Measurements from ENCODE around the gene CAMK1D. TPM values are rescaled to one million over a fixed set of nuclear protein-coding genes. Genes with fewer than 3 reads are reported as not detected.

The CAMK1D gene
- total RNA-seq, 2 experiments from 2014 or later = 28.8 to 35.3 TPM

DNA sequence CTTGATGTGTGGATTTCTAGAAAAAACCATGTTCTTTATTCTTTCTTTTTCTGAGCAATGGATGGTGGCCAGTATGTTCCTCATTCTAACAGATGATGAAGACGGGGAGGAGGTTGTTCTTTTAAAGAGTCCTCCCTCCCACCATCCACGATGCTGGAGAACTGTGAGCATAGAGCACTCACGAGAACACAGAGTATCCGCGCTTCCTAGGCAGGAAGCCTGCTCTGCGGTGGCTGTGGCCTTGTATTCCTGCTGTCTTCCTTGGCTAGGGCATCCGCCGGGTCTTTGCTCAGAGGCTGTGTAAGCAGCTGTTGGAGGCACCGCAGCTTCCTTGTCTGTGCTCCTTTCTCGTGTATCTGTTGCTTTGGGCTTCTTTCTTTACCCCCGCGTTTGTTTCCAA, 437.9 kb downstream of the CAMK1D start:
- peaks cover 47% of the 10 kb centered on the region for H3K36me3 Mint-ChIP-seq (ENCODE audit: low read depth)
- no peaks in the 10 kb centered on the region for H3K27me3 Mint-ChIP-seq
- no peaks in the 10 kb centered on the region for H3K4me1 Mint-ChIP-seq (ENCODE audit: low read depth)

DNA sequence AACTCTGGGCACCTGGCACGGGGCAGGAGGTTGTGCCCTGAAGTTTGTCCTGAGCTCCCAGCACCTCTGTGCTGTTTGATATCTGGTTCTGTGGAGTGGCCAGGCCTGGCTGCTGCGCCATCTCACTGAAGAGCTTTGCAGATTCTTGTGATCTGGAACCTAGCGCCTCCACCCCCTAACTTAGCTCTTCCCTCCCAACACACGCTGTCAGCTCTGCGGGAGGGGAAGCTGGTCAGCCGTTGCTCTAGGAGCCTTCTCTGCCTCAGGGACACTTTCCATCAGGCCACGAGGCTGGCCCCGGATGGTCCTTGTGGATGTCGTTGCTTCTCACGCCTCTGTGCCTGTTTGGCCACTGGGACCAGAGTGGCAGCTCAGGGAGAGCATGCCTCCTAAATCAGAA, 438.9 kb downstream of the CAMK1D start:
- POLR2A ChIA-PET = no interaction called here
- Histone ChIP-seq H3K4me1 (ENCODE audit: insufficient read depth, low read length) (no peaks in the 10 kb centered on the region), H3K27me3 (ENCODE audit: control insufficient read depth in 1 of 2, insufficient read depth in 2 of 2, low read length in 2 of 2) (no peaks in the 10 kb centered on the region), H3K27ac (ENCODE audit: low read depth in 1 of 2, low read length in 2 of 2) (no peak overlapping the region), H3K9me3 (ENCODE audit: control insufficient read depth in 1 of 2, insufficient read depth in 1 of 2, low read length in 2 of 2) (no peaks in the 10 kb centered on the region), H3K36me3 (ENCODE audit: insufficient read depth, low read length) (peaks cover 7% of the 10 kb centered on the region), H3K4me3 (ENCODE audit: low read length) (no peak overlapping the region)
- no peak for ATAC-seq (ENCODE audit: poor library complexity)
- DNase-seq = no peak
- Mint-ChIP-seq H3K27ac (no peak overlapping the region), H3K27me3 (no peaks in the 10 kb centered on the region), H3K9me3 (no peaks in the 10 kb centered on the region), H3K4me3 (no peak overlapping the region), H3K36me3 (ENCODE audit: low read depth) (peaks cover 52% of the 10 kb centered on the region), H3K4me1 (ENCODE audit: low read depth) (no peaks in the 10 kb centered on the region)
- intact Hi-C loops (cut with DNase I, micrococcal nuclease) = loop anchor here in 1 of 2 experiments (10.0 kb wide), 1 partner anchor 307 kb away; no protein-coding TSS in a partner anchor
- TF ChIP-seq, protein P1, sequence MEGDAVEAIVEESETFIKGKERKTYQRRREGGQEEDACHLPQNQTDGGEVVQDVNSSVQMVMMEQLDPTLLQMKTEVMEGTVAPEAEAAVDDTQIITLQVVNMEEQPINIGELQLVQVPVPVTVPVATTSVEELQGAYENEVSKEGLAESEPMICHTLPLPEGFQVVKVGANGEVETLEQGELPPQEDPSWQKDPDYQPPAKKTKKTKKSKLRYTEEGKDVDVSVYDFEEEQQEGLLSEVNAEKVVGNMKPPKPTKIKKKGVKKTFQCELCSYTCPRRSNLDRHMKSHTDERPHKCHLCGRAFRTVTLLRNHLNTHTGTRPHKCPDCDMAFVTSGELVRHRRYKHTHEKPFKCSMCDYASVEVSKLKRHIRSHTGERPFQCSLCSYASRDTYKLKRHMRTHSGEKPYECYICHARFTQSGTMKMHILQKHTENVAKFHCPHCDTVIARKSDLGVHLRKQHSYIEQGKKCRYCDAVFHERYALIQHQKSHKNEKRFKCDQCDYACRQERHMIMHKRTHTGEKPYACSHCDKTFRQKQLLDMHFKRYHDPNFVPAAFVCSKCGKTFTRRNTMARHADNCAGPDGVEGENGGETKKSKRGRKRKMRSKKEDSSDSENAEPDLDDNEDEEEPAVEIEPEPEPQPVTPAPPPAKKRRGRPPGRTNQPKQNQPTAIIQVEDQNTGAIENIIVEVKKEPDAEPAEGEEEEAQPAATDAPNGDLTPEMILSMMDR (IDR thresholded peaks at IDR 0.05) = no peak
- CTCF ChIA-PET = no interaction called here

More for the DNA sequence above, 437.9 kb downstream of the CAMK1D start:
- Mint-ChIP-seq H3K27ac (no peak overlapping the region), H3K4me3 (no peak overlapping the region), H3K9me3 (no peaks in the 10 kb centered on the region)
- Histone ChIP-seq H3K9me3 (ENCODE audit: control insufficient read depth in 1 of 2, insufficient read depth in 1 of 2, low read length in 2 of 2) (no peaks in the 10 kb centered on the region), H3K4me3 (ENCODE audit: low read length) (no peak overlapping the region), H3K4me1 (ENCODE audit: insufficient read depth, low read length) (no peaks in the 10 kb centered on the region), H3K27me3 (ENCODE audit: control insufficient read depth in 1 of 2, insufficient read depth in 2 of 2, low read length in 2 of 2) (no peaks in the 10 kb centered on the region), H3K36me3 (ENCODE audit: insufficient read depth, low read length) (peaks cover 4% of the 10 kb centered on the region), H3K27ac (ENCODE audit: low read depth in 1 of 2, low read length in 2 of 2) (no peak overlapping the region)
- no peak for ATAC-seq (ENCODE audit: poor library complexity)
- CTCF ChIA-PET = no interaction called here
- intact Hi-C loops (cut with DNase I, micrococcal nuclease) = loop anchor here in 1 of 2 experiments (10.0 kb wide), 1 partner anchor 308 kb away; no protein-coding TSS in a partner anchor
- POLR2A ChIA-PET = no interaction called here
- DNase-seq = no peak
- TF ChIP-seq, protein P1 (IDR thresholded peaks at IDR 0.05) = no peak

DNA sequence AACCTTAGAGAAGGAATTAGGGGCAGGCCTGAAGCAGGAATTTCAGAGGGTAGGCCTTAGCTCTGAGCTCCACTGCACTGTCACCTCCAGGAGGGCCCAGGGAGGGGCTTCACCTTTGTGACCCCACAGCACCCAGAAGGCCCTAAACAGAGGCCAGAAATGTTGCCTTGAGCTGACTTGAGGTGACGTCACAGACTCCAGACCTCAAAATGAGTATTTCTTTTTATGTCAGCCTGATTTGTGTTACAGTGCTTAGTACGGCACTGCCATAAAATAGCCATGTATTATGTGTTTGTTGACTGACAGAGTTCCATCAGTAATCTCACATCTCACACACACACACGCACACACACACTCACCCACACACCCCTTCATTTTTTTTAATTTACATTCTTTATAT, 440.9 kb downstream of the CAMK1D start:
- Mint-ChIP-seq H3K36me3 (ENCODE audit: low read depth) (peaks cover 72% of the 10 kb centered on the region), H3K27ac (no peak overlapping the region)
- POLR2A ChIA-PET = no interaction called here

More for the DNA sequence above, 440.9 kb downstream of the CAMK1D start:
- CTCF ChIA-PET = no interaction called here
- intact Hi-C loops (cut with DNase I, micrococcal nuclease) = no loop called here
- H3K4me1 ChIP-seq (ENCODE audit: insufficient read depth, low read length) = no peaks in the 10 kb centered on the region
- no peak overlapping the region for H3K4me3 ChIP-seq (ENCODE audit: low read length)
- no peak overlapping the region for H3K27ac ChIP-seq (ENCODE audit: low read depth in 1 of 2, low read length in 2 of 2)
- no peaks in the 10 kb centered on the region for H3K9me3 Mint-ChIP-seq
- H3K4me1 Mint-ChIP-seq (ENCODE audit: low read depth) = no peaks in the 10 kb centered on the region
- no peak overlapping the region for H3K4me3 Mint-ChIP-seq
- DNase-seq (no peak), ATAC-seq (ENCODE audit: poor library complexity) (no peak)
- TF ChIP-seq, protein P1 (IDR thresholded peaks at IDR 0.05) = no peak
- peaks cover 17% of the 10 kb centered on the region for H3K36me3 ChIP-seq (ENCODE audit: insufficient read depth, low read length)
- H3K27me3 ChIP-seq (ENCODE audit: control insufficient read depth in 1 of 2, insufficient read depth in 2 of 2, low read length in 2 of 2) = no peaks in the 10 kb centered on the region
- H3K9me3 ChIP-seq (ENCODE audit: control insufficient read depth in 1 of 2, insufficient read depth in 1 of 2, low read length in 2 of 2) = no peaks in the 10 kb centered on the region
- no peaks in the 10 kb centered on the region for H3K27me3 Mint-ChIP-seq

Measured in CD4-positive, alpha-beta T cell (primary cell).